Panc1 (cell line): Measurements from ENCODE around the gene LAMC3.

ENCODE experiments used
- CTCF ChIP-seq: fragments of 450-650 bp; IDR thresholded peaks from 2 replicates; pipeline ENCODE4 v1.5.1; 2017; ENCODE audit warnings: mild to moderate bottlenecking
- POLR2AphosphoS5 ChIP-seq: IDR thresholded peaks from 2 replicates; pipeline ENCODE4 v1.6.1; 2012; ENCODE audit warnings: mild to moderate bottlenecking, low read depth, low read length, moderate library complexity
- SIN3A ChIP-seq: IDR thresholded peaks from 2 replicates; pipeline ENCODE4 v1.6.1; 2012; ENCODE audit warnings: low read depth, mild to moderate bottlenecking, low read length, moderate library complexity, borderline replicate concordance; ENCODE audit not compliant: insufficient read depth
- TCF7L2 ChIP-seq: IDR thresholded peaks from 2 replicates; pipeline ENCODE4 v1.6.1; 2011; ENCODE audit warnings: mild to moderate bottlenecking, low read depth, low read length, inconsistent platforms
- TF ChIP-seq, protein P1 (sequence below), 2 experiments: IDR thresholded peaks; 2 replicates each; pipeline ENCODE4 v1.6.1; 2011 to 2012; ENCODE audit warnings: low read depth in 2 of 2, control low read depth in 1 of 2, low read length in 1 of 2, mild to moderate bottlenecking in 1 of 2, moderate library complexity in 1 of 2; ENCODE audit not compliant: insufficient read depth in 1 of 2

DNA sequence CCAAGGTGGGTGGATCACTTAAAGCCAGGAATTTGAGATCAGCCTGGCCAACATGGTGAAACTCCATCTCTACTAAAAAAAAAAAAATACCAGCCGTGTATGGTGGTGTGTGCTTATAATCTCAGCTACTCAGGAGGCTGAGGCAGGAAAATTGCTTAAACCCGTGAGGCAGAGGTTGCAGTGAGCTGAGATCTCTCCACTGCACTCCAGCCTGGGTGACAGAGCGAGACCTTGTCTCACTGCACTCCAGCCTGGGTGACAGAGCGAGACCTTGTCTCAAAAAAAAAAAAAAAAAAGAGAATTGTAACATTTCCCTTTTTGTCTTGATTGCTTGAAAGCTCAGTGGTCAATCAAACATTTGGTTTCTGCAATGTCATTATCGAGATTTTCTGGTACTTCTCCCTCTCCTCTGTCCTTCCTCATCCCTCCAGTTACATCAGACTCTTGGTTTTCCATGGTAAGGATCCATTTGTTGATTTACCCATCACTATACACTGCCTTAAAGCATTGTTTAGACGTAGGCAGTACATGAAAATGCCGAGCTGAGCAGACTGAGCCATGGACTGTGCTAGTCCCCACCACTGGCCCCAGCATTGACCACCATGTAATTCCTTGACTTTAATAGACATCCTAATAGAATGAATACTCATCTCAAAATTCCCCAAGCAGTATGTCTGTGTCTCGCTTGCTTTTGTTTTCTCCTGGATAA, 75.8 kb downstream of the LAMC3 start:
- no peak for TF ChIP-seq CTCF
- no peak for TF ChIP-seq POLR2AphosphoS5
- no peak for TF ChIP-seq TCF7L2
- no peak for TF ChIP-seq SIN3A
- TF ChIP-seq, protein P1, sequence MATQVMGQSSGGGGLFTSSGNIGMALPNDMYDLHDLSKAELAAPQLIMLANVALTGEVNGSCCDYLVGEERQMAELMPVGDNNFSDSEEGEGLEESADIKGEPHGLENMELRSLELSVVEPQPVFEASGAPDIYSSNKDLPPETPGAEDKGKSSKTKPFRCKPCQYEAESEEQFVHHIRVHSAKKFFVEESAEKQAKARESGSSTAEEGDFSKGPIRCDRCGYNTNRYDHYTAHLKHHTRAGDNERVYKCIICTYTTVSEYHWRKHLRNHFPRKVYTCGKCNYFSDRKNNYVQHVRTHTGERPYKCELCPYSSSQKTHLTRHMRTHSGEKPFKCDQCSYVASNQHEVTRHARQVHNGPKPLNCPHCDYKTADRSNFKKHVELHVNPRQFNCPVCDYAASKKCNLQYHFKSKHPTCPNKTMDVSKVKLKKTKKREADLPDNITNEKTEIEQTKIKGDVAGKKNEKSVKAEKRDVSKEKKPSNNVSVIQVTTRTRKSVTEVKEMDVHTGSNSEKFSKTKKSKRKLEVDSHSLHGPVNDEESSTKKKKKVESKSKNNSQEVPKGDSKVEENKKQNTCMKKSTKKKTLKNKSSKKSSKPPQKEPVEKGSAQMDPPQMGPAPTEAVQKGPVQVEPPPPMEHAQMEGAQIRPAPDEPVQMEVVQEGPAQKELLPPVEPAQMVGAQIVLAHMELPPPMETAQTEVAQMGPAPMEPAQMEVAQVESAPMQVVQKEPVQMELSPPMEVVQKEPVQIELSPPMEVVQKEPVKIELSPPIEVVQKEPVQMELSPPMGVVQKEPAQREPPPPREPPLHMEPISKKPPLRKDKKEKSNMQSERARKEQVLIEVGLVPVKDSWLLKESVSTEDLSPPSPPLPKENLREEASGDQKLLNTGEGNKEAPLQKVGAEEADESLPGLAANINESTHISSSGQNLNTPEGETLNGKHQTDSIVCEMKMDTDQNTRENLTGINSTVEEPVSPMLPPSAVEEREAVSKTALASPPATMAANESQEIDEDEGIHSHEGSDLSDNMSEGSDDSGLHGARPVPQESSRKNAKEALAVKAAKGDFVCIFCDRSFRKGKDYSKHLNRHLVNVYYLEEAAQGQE (IDR thresholded peaks at IDR 0.05; ENCODE audit: insufficient read depth in 1 of 2, low read depth in 2 of 2, low read length in 1 of 2), result no peak
